HG02588 (cell line): ENCODE results near the gene MUC20.
"Not testable (repeated sequence)": the region's sequence is repeated elsewhere in the genome, so short reads cannot be mapped to it uniquely, and the experiment has no call there.

Source experiments
- ATAC-seq: cut with Tn5 transposase; IDR thresholded peaks from one replicate; pipeline ENCODE4 v1.9.1; 2021; ENCODE audit warnings: mild to moderate bottlenecking, moderate library complexity; ENCODE audit not compliant: unreplicated experiment

MUC20 gene

DNA sequence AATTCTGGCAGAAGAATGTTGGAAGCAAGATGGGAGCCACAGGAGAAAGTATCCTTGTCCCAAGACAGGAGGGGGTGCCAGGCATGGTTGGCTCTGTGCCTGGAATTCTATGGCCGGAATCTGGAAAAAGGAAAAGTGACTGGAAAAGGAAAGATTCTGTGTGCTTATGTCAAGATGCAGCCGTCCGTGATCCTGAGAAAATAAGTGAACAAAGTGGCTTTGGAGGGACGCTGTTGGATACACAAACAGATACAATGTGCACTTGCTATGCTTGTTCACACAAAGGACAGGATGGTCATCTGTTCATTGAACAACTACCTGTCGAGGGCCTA, 28.5 kb upstream of the MUC20 start:
- ATAC-seq = no peak

GRCh38 chr3:195692781-195693427, 27.9 kb upstream of the MUC20 start:
- no peak for ATAC-seq

- no peak for ATAC-seq
These were observed 27.2 kb upstream of the MUC20 start for GRCh38 chr3:195693428-195694216.

DNA sequence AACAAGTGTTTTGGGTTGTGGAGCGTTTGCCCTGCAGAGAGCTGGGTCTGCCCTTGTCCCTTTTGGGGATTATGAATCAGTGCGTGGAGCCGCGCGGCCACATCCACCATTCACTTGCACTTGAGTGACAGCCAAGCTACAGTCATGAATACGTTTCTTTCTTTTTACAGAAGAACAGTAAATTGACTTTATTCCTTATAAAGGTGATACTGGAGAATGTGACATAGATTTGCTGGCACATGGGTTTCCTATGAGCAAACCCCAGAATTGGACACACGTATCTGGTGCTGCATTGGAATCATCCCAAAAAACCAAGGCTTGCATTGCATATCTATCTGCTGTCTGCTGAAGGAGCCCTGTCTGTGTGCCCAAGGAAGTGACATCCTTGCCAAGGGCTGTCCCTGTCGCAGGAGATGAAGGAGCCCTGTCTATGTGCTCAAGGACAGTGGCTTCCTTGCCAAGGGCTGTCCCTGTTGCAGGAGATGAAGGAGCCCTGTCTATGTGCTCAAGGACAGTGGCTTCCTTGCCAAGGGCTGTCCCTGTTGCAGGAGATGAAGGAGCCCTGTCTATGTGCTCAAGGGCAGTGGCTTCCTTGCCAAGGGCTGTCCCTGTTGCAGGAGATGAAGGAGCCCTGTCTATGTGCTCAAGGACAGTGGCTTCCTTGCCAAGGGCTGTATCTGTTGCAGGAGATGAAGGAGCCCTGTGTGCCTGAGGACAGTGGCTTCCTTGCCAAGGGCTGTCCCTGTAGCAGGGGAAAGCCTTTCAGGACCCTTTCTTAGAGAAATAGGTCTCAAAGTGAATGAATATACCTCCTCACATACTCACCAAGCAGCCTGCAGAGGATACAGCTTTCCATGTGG, 26.3 kb upstream of the MUC20 start:
- ATAC-seq = not testable (repeated sequence)

GRCh38 chr3:195696632-195697278, 24.0 kb upstream of the MUC20 start:
- no peak for ATAC-seq

DNA sequence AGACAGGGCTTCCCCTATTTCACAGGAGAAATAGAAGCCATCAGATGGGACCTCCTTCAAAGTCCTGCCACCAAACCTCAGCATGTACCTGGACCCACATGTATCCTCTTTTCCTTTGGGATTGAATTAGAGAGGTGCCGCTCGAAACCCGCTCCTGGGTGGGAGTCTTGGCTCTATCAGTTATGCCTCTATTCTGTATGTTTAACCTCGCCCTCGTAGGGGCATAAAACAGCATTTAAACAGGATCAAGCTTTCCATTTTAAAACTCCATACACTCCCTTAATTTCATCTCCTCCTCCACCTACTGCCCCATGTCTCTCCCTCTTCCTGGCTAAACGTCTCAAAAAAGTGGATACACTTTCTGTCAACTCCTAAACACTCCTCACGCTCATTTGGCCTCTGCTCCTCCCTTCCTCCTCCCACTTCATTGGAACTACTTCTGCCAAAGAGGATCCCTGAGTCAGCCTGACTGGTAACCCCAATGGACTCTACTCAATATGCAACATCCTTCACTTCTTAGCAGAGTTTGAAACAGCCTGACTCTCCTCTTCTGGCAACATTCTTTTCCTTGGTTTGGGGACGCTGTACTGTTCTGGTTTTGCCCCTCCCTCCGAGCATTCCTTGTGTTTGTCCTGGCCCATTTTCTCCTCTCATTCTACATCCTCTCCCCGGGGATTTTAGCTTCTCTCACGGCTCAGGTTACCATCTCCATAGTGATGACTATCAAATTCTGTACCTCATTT, 23.0 kb upstream of the MUC20 start:
- no peak for ATAC-seq

DNA sequence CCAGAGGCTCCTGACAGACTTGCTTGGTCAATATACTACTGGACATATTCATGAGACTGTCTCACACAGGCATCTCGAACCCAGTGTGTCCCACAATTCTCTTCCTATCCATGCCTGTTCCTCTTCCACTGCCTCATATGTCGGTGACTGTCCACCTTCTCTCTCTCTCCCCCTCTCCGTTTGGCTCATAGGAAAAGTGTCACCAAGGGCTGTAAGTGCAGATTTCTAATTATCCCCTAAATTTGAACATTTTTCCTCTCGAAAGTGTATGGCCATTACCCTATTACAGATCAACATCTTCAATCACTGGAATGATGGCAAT, 22.5 kb upstream of the MUC20 start:
- ATAC-seq = no peak

GRCh38 chr3:195698647-195699387, 22.0 kb upstream of the MUC20 start:
- ATAC-seq = no peak

GRCh38 chr3:195699388-195699771, 21.4 kb upstream of the MUC20 start:
- no peak for ATAC-seq

- no peak for ATAC-seq
These were observed 20.9 kb upstream of the MUC20 start for GRCh38 chr3:195699860-195700259.

DNA sequence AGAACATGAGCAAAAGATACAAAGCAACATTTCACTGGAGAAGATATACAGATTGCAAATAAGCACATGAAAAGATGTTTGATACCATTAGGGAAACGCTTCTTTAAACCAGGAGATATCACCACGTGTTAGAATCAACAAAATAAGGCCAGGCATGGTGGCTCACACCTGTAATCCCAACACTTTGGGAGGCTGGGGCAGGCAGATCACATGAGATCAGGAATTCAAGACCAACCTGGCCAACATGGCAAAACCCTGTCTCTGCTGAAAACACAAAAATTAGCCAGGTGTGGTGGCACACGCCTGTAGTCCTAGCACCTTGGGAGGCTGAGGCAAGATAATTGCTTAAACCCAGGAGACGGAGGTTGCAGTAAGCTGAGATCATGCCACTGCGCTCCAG, 20.5 kb upstream of the MUC20 start:
- no peak for ATAC-seq

GRCh38 chr3:195701042-195701915, 19.5 kb upstream of the MUC20 start:
- no peak for ATAC-seq

DNA sequence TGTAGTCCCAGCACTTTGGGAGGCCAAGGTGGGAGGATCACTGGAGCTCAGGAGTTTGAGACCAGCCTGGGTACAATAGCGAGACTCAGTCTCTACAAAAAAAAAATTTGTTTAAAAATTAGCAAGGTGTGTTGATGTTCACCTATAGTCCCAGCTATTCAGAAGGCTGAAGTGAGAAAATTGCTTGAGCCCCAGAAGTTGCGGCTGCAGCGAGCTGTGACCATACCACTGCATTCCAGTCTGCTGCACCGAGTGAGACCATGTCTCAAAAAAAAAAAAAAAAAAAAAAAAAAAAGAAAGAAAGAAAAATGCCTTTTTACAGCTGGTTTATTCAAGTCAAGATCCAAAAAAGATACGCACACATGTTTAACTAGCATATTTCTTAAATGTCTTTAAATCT, 17.0 kb upstream of the MUC20 start:
- no peak for ATAC-seq

DNA sequence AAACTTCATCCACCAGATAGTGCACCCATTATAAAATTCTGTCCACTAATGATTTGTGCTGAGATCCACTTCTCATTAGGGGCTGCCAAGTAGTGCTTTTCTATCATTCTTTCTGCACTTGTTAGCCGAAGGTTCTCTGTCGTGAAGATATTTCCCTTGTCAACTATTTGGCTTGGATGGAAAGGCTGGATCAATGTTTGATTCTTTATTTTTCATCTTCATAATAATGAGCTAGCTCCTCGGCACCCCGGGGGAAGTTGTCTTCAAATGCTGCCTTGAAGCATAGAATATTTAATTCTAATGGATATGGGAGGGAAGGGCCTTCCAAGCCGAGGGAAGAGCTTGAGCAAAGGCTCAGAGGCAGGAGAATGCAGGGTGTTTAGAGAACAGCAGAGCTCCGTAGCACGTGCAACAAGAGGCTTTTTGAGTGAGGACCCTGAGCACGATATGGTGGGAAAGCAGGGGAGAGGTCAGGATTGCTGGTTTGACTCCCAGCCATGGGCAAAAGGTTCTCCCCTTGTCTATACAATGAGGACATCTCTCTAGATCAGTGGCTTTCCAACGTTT, 16.3 kb upstream of the MUC20 start:
- no peak for ATAC-seq

DNA sequence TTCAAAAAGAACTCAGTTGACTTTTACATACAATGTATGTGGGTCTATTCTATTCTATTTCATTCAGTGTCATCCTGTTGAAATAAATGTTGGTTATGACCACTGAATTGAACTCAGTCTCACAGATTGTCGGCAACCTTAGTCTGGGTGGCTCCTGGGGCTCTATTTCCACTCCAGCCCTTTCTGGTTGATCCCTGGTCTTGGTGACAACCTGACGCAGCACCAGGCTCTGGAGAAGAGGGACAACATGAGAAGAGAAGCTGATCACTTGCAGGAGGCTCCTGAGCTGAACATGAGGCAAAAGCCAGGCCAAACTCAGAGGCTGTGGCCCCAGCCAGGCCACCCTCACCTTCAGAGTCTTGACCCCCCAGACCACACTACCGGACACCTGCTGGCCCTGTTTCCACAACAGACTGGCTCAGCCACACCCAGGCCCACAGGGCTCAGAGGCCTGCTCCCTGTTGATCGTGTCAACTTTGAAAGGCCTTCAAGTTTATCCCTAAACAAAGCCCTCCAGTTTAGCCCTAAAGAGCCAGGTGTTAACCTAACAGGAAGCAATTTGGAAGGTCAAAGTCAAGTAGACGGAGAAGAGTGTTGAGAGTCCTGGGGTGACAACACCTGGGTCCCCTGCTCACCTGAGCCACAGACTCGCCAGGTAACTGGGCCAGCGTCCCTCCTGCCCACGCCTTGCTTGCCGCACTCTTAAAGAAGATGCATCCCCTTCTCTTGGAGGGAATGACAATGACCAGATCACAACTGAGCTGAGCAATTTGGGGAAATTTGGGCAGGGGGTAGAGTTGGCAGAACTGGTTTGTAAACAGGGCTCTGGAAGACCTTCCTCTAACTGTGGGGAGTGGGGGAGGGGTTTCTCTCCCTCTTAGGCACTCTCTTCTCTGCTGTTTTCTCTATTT, 15.4 kb upstream of the MUC20 start:
- ATAC-seq = no peak

DNA sequence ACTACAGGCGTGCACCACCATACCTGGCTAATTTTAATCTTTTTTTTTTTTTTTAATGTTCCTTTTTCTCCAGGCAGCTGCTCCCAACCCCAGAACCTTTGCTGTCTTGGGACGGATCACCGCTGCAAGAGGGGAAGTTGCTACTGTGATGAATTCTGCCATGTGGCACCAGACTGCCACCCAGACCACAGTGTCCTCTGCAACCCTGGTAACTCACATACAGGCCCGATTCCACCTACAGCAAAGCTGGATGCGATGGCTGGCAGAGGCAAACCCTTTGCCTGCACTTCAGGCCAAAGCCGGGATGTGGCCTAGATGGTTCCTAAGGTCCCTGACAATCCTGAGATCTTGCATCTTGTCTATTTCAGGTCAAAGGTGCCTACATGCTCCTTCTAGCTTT, 12.7 kb upstream of the MUC20 start:
- no peak for ATAC-seq

GRCh38 chr3:195708626-195709481, 11.9 kb upstream of the MUC20 start:
- ATAC-seq = no peak
